GM03348 (cell line): ENCODE results near the gene NAGLU.
A peak's percentile ranks its signal among the peaks of the same experiment; 100 is the strongest.
"Not testable (repeated sequence)": the region's sequence is repeated elsewhere in the genome, so short reads cannot be mapped to it uniquely, and the experiment has no call there.

ENCODE experiments used
- DNase-seq: peaks from one replicate; pipeline ENCODE4 v3.0.0; 2012; ENCODE audit warnings: low spot score

NAGLU gene

DNA sequence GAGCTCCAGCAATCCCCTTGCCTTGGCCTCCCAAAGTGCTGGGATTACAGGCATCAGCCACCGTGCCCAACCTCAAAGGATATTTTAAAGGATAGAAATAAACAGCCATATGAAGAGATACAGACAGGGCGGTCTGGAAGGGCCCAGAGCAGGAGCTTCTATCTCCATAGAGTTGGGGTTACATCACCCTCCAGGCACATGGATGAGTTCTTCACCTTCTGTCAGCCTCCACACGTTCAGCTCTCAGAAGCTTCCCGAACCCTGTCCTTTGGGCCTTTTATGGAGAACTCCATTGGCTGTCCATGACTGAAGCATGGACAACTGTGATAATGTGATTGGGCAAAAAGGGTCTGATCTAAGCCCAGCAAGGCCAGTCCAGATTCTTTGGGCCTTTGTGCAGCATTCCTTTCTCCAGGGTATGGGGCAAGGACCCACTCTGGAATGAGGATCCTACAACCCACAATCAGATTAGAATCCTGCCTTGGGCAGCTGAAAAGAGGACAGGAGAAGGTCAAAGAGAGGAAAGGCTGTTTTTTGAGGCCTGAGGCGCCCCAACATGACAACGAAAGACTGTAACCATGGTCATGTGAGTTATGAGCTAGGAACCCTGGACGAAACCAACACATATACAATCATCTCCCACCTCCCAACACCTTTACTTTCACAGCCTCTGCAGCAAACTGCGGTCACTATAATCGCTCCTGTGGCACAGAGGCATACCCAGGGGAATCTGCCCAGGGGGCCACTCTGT lies 9.9 kb downstream of the NAGLU start:
- not testable (repeated sequence) for DNase-seq

DNA sequence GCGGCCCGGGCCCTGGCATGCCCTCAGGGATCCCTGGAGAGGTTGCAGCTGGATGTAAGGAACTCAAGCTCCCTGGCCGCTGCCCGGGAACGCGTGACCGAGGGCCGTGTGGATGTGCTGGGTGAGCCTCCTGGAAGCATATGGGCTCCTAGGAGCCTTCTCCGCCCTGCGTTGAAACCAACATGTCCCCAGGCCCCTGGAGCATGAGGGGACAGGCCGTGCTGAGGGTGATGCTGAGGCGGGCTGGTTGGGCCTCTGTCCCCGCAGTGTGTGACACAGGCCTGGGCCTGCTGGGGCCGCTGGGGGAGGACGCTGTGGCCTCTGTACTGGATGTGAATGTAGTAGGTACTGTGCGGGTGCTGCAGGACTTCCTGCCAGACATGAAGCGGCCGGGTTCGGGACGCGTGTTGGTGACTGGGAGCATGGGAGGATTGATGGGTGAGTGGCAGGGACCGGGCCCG lies 11.0 kb downstream of the NAGLU start:
- DNase-seq = no peak

DNA sequence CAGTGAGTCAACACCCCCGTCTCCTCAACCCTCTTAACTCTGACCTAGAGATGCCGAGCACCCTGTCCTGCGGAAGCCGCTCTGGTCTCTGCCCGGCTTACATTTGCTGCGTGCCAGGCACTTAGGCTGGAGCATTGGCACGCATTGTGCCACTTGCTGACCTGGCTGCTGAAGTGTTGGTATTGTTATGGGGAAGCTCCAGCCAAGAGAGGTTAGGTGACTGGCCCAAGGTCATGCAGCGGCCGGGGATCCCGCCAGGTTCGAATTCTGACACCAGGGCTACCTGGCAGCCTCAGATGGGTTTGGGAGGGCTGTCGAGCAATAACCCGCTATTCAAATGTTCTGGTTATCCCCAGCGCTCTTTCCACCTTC lies 11.6 kb downstream of the NAGLU start:
- no peak for DNase-seq

GRCh38 chr17:42548070-42548837 lies 12.2 kb downstream of the NAGLU start:
- no peak for DNase-seq

DNA sequence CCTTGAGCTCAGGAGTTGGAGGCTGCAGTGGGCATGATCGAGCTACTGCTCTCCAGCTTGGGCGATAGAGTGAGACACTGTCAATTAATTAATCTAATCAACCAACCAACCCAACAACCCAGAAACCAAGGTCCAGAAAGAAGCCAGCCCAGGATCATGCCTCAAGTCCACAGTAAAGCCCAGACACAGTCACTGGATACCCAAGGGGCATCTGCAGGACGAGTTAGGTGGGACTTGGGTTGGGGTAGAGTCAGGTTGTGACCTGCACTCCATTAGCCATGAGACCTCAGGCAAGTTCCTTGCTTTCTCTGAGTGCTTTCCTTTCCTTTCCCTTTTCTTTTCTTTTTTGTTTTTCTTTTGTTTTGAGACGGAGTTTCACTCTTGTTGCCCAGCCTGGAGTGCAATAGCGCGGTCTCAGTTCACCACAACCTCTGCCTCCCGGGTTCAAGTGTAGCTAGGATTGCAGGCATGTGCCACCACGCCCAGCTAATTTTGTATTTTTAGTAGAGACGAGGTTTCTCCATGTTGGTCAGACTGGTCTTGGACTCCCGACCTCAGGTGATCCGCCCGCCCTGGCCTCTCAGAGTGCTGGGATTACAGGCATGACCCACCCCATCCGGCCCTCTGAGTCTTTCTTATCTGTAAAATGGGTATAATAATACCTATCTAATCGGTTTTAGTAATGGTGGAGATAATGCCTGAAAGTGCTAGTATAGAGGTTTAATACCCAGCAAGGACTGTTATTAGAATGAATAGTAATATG lies 13.1 kb downstream of the NAGLU start:
- no peak for DNase-seq

DNA sequence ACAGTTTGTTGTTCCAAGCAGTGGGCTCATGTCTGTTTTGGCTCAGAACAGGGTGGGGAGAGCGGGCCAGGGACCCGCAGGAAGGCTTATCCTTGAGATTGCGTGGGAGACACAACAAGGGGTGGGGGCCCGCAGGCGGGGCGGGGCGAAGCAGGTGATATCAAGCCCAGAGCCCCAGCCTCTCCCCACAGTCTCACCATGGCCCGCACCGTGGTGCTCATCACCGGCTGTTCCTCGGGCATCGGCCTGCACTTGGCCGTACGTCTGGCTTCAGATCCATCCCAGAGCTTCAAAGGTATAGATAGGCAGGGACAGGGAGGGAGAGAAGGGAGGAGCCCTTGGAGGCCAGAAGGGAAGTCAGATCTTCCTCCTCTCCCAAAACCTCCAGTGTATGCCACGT lies 16.7 kb downstream of the NAGLU start, which contains the start of gene HSD17B1:
Gene HSD17B1 (plus strand): TSS at position 188 of the 400 bp plus-strand sequence. CDS start 11 bp downstream, at position 199.
- DNase-seq = not testable (repeated sequence)

DNA sequence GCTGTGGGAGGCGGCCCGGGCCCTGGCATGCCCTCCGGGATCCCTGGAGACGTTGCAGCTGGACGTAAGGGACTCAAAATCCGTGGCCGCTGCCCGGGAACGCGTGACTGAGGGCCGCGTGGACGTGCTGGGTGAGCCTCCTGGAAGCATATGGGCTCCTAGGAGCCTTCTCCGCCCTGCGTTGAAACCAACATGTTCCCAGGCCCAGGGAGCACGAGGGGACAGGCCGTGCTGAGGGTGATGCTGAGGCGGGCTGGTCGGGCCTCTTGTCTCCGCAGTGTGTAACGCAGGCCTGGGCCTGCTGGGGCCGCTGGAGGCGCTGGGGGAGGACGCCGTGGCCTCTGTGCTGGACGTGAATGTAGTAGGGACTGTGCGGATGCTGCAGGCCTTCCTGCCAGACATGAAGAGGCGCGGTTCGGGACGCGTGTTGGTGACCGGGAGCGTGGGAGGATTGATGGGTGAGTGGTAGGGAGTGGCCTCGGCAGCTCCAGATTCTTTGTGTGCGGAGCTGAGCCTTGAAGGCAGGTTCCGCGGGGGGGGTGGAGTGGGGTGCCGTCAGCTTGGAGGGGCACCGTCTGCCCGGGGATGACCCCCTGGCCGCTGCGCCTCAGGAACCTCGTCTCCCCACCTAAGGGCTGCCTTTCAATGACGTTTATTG lies 17.2 kb downstream of the NAGLU start:
- DNase-seq = no peak

GRCh38 chr17:42553866-42554249 lies 17.8 kb downstream of the NAGLU start:
- DNase-seq = no peak

GRCh38 chr17:42554250-42555121 lies 18.4 kb downstream of the NAGLU start:
- DNase-seq = peak; percentile 92

- DNase-seq = no peak
Observed at GRCh38 chr17:42555122-42555622, 19.1 kb downstream of the NAGLU start.

DNA sequence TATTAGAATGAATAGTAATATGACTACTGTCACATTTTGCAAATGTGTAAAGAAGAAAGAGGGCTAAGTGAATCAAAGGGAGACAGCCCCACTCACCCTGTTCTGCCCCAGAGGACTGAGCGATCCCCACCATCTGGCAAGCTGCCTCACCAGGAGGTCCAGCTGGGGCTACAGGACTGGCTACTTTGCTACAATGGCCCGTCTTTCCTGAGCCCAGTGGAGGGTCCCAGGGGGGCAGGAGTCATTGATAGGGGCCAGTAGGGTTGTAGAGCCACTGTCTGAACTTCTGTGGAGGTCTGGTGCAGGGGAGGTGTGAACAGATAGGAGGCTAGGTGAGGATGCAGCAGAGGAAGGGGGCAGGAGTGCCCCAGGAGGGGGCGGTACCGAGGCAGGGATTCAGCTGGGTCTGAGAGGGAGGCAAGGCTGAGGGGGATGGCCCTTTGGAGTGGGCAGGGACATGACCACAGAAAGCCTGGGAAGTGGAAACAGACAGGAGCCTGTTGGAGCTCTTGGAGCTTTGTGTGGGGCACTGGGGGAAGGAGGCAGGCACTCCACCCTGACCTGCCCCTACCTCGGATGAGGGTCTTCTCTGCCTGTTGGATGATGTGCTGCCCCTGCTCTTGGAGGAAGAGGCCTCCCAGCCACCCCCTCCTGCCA lies 20.0 kb downstream of the NAGLU start:
- not testable (repeated sequence) for DNase-seq

DNA sequence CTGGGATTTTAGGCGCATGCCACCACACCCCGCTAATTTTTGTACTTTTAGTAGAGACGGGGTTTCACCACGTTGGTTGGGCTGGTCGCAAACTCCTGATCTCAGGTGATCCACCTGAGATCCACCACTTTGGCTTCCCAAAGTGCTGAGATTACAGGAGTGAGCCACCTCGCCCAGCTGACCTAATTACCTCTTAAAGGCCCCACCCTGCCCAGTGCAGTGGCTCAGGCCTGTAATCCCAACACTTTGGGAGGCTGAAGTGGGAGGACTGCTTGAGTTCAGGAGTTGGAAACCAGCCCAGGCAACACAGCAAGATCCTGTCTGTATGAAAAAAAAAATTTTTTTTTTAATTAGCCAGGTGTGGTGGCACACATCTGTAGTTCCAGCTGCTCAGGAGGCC lies 23.0 kb downstream of the NAGLU start:
- no peak for DNase-seq

- DNase-seq = no peak
Observed at GRCh38 chr17:42560246-42560645, 24.2 kb downstream of the NAGLU start.

DNA sequence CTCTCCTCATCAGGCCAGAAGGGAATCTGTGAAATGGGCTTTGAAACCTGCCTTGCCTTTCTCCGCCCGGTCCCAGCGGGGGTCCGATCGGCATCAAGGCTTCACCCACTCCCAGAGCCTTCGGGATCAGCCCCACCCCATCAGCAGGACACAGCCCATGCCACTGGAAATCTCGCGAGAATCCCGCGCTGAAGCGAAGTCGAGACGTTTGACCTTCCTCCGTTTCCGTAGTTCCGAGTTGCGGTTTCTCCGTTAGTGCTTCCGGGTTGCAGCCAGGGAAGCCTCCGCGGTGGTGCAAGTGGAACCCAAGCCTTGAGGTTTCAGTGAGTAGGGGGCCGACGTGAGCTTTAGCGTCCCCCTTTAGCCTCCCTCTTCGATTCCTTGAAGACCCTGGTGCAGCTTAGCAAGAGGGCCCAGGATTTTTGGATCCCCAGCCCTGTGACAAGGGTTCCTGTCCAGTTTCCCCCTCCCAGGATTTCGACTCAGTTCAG lies 25.9 kb downstream of the NAGLU start, which contains the start of gene COASY:
Gene COASY (plus strand): TSS at position 252 of the 491 bp plus-strand sequence. CDS start 475 bp downstream, outside the sequence.
- peak; percentile 96 for DNase-seq

- DNase-seq = peak; percentile 27
Observed at GRCh38 chr17:42562388-42563142, 26.5 kb downstream of the NAGLU start.

DNA sequence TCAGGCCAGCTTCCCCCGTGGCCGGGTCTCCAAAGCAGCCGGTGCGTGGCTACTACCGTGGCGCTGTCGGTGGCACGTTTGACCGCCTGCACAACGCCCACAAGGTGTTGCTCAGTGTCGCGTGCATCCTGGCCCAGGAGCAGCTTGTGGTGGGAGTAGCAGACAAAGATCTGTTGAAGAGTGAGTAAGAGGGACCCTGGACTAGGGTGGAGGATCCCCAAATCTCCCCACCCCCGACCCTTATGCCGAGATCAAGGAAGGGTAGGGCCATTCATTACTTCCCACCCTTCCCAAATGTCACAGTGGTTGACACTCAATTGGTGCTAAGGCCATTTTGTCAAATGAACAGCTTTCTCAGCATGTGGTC lies 27.1 kb downstream of the NAGLU start:
- no peak for DNase-seq

DNA sequence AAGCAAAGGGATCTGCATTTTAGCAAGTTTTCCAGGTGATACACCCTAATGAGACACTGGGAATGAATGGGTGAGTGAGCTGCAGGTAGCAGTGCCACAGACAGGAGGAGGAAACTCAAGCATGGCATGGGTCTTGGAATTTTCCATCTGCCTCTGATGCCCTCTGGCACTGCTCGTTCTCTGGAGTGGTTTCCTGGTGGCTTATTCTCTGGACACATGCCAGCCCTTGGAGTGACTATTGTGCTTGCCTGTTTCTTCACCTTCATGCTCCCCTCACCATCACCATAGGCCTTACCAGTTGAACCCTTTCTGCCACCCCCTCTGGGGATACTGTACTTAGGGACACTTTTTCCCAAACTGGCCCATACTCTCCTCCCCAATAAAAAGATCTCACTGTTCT lies 27.5 kb downstream of the NAGLU start:
- no peak for DNase-seq

DNA sequence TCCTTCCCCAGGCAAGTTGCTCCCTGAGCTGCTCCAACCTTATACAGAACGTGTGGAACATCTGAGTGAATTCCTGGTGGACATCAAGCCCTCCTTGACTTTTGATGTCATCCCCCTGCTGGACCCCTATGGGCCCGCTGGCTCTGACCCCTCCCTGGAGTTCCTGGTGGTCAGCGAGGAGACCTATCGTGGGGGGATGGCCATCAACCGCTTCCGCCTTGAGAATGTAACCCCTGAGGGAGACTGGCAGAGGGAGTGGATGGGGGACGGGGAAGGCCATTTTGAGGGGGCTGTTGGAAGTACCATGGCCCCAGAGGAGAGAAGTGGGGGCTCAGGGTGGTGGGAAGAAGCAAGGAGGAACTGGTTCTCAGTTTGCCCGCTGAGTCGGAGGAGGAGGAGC lies 27.9 kb downstream of the NAGLU start:
- no peak for DNase-seq

DNA sequence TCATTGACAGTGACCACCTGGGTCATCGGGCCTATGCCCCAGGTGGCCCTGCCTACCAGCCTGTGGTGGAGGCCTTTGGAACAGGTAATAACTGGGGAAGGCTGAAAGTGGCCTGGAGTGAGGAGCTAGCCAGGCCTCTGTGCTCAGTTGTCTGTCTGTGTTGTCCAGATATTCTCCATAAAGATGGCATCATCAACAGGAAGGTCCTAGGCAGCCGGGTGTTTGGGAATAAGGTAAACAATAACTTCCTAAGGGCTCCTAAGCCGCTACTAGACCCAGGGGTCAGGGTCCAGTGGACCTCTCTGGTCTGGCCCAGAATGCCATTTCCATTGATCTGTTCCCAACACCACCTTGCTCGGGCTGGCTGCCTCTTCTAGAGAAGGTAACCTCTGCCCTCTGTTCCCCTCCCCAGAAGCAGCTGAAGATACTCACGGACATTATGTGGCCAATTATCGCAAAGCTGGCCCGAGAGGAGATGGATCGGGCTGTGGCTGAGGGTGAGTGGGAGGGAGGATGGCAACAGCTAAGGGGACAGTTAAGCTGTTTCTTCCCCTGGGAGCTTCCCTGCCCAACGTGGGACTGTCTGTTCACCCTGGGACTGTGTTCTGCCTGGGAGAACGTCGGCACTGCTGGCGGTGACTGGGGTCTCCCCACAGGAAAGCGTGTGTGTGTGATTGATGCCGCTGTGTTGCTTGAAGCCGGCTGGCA lies 28.9 kb downstream of the NAGLU start:
- no peak for DNase-seq
